HG03139 (cell line): ENCODE results near the gene IL36B.

Source experiments
- ATAC-seq: cut with Tn5 transposase; IDR thresholded peaks from one replicate; pipeline ENCODE4 v1.9.1; 2021; ENCODE audit not compliant: unreplicated experiment

The IL36B gene

GRCh38 chr2:113056521-113056920 is 3.9 kb upstream of the IL36B start:
- ATAC-seq = no peak

- no peak for ATAC-seq
These were observed 1.4 kb upstream of the IL36B start for GRCh38 chr2:113054066-113054465.

GRCh38 chr2:113053666-113054065 is 999 bp upstream of the IL36B start:
- ATAC-seq = no peak

- ATAC-seq = no peak
These were observed 1.5 kb downstream of the IL36B start for GRCh38 chr2:113050921-113051895.

- ATAC-seq = no peak
These were observed 6.2 kb downstream of the IL36B start for GRCh38 chr2:113046465-113046864.

DNA sequence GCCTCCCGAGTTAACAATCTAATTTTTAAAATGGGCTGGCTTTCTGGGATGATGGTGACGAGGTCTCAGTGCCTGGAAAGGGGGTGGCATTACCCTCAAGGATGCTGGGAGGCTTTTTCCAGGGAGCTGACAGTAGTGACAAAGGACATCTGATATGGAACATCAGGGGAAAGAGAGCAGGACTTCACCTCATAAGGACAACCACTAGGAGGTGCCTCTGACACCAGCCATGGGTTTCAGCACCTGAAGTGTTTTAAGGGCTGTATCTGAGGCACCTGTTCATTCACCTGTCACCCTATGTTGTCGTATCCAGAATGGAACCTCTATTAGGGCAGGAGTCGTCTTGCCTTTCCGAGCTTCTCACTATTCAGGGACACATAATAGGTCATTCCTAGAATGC is 10.8 kb downstream of the IL36B start:
- ATAC-seq = no peak

GRCh38 chr2:113039719-113040118 is 12.9 kb downstream of the IL36B start:
- ATAC-seq = no peak

DNA sequence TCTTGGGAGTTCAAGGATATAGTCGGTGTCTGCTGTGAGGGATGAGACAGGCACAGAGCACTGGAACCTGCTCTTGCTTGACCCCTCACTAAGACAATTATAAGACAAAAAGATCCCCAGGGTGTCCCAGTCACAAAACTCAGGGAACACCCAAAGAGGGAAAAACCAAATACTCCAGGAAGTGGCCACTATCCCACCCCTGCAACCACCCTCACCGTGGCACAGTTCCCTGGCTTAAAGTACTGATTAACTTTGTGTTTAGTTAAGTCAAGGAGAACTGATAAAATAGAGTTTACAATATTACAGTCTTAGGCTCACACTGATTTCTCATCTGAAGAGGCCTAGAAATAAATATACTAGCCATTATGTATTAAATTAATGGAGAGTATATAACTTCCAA is 13.5 kb downstream of the IL36B start:
- no peak for ATAC-seq

- ATAC-seq = no peak
These were observed 14.4 kb downstream of the IL36B start for GRCh38 chr2:113038291-113038690.

GRCh38 chr2:113036763-113037162 is 15.9 kb downstream of the IL36B start:
- no peak for ATAC-seq

- no peak for ATAC-seq
These were observed 18.7 kb downstream of the IL36B start for GRCh38 chr2:113034016-113034415.

DNA sequence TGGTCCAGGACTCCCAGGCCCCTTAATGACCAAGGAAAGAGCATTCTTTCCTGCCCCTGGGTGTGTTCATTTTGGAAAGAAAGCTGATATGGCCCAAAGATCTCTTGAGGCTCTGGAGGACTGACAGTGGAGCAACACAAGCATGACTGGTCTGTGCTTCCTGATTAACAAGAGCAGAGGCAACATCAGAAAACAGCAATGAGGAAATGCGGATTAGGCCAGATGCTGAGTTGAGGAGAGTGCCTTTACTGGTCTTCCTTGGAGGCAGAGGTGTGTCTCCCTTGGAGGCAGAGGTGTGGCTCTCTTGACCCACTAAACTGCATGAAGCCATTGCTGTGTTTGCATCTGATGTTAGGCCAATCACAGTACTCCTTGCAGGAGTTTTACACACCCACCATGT is 19.9 kb downstream of the IL36B start:
- ATAC-seq = no peak

DNA sequence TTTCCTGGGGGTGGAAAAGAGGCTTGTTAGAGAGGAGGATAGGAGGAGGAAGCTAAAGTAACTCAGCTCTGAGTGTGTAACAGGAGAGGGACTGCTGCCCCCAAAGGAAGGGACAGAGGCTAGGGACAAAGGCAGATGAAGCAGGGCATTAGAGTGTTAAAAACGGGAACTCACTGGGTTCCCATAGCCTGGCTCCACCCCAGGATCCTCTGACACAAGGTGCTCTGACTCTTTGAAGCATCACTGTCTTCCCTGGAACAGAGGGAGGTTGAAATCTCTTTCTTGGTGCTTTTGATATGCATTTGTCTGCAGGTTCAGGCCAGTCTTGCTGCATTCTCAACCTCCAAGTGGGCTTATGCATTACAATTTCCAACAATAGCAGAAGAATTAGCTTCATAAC is 24.6 kb downstream of the IL36B start:
- ATAC-seq = no peak

- ATAC-seq = no peak
These were observed 25.0 kb downstream of the IL36B start for GRCh38 chr2:113027691-113028090.

DNA sequence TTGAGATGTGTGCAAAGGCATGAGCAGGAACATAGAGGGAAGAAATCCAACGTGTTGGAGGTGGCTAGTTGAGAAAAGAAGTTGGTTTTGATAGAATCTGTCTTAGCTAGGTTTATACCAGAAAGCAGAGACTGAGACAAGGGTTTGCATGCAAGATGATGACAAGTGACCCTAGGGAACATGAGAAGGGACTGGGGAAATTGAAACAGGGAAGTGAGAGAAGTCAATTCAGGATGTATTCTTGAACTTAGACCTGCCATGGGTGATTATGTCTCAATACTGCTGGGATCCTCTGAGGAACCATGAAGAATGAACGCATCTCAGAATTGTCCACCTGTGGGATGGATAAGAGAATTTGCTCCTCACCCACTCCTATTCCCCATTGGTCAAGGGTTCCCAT is 26.9 kb downstream of the IL36B start:
- no peak for ATAC-seq

- ATAC-seq = no peak
These were observed 27.9 kb downstream of the IL36B start for GRCh38 chr2:113024764-113025163.

- no peak for ATAC-seq
These were observed 31.4 kb downstream of the IL36B start for GRCh38 chr2:113021312-113021711.

DNA sequence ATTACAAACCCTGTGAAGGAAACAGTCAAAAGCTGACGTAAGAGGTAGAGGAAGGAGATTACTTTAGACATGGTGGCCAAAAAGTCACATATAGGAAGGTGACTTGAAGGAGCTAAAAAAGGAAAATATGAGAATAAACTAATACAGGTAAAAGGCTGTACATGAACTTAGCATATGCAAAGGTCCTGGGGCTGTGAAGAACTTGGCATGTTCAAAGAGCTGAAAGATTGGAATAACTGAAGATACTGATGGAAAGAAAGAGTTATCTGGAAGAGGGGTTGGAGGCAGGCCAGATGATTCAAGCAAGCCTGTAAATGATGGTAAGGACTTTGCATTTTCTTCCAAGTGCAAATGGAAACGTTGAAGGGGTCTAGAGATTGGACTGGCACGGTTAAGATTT is 34.2 kb downstream of the IL36B start:
- no peak for ATAC-seq

- no peak for ATAC-seq
These were observed 37.0 kb downstream of the IL36B start for GRCh38 chr2:113015655-113016054.

DNA sequence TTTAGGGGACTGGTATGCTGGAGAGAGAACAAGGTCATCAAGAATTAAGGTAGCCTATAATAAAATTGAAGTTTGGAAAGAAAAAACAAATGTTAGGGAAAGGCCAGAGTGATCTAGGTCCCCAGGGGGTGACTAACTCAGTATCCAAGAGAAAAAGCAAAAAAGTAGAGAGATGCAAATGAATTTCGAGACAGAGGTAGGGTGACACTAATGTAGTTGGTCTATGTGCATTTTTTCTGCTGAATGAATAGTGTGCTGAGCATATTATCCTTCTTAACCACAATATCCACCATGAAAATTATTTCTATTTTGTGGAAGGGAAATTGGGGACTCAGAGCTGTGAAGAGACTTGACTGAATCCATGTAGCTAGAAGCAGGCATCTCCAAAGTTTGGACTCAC is 37.6 kb downstream of the IL36B start:
- ATAC-seq = no peak

DNA sequence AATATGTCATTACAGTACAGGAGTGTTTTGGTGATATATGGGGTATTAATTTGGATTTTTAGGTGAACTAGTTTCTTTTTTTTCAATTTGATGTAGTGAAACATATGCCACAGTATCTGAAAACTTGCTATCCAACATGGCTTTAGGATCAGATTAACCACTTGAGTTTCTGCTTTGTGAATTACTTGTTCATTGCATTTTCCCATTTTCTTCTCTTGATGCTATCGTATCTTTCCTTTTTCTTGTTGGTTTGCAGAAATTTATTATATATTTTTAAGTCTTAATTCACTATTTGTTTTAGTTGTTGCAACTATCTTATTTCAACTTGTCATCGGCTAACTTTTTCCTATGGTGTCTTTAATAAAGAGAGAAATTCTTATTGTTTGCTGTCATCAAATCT is 38.6 kb downstream of the IL36B start:
- no peak for ATAC-seq

DNA sequence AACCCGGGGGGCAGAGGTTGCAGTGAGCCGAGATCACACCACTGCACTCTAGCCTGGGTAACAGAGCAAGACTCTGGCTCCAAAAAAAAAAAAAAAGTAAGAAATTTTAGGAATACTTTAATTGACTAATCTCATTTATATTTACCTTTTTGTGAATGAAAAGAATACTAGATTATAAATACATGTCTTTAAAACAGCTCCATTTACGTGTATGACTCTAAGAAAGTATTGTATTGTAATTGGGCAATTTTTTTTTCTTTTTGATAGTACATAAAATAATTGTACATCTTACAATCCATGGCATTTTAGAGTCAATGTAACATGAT is 39.4 kb downstream of the IL36B start:
- ATAC-seq = no peak
